ENCODE results near the gene C14orf132. TPM values are rescaled to one million over a fixed set of nuclear protein-coding genes. Genes with fewer than 3 reads are reported as not detected.

The C14orf132 gene
- total and polyA plus RNA-seq, 9 of the 15 experiments (the other 6 are each of a cell fraction or from before 2014, with no cell fraction given), result not detected

- H3K9ac ChIP-seq (ENCODE audit: insufficient read depth in 1 of 2, low read depth in 2 of 2, low read length in 2 of 2), result no peak overlapping the region
- intact Hi-C loops (cut with micrococcal nuclease) (no loop called here), in situ Hi-C loops (cut with MboI) (no loop called here)
- 3% methylated on average over 7 of the region's 7 CpGs for WGBS (ENCODE audit: insufficient coverage, low coverage, missing lambda C conversion rate)
- no peak overlapping the region for H3K4me2 ChIP-seq (ENCODE audit: insufficient read depth, low read length)
- no peaks in the 10 kb centered on the region; a peak in 1 of 5 replicates for H3K27me3 ChIP-seq (ENCODE audit: control insufficient read depth in 2 of 2, insufficient read depth in 2 of 2, low read length in 2 of 2)
- H3K9me1 ChIP-seq (ENCODE audit: control insufficient read depth, insufficient read depth, low read length), result no peaks in the 10 kb centered on the region
- H3K79me2 ChIP-seq (ENCODE audit: control insufficient read depth, insufficient read depth, low read length), result no peaks in the 10 kb centered on the region
- H4K20me1 ChIP-seq (replicated peaks; ENCODE audit: control insufficient read depth, insufficient read depth, low read length), result no peaks in the 10 kb centered on the region
- H2AFZ ChIP-seq (ENCODE audit: low read depth, low read length), result no peak overlapping the region
- no peak for ATAC-seq
- H3K9me3 ChIP-seq (replicated peaks; ENCODE audit: control insufficient read depth, insufficient read depth, low read depth, low read length), result no peaks in the 10 kb centered on the region
- no peak for FAIRE-seq
- ChIA-PET POLR2A (no interaction called here), CTCF (ENCODE audit: low intra/inter-chr PET ratio) (no interaction called here)
- no peak overlapping the region for H3K27ac ChIP-seq (ENCODE audit: extremely low read depth, low read depth, low read length)
- no TSS peak for BruUV-seq (replicated peaks)
- H3K36me3 ChIP-seq (ENCODE audit: control insufficient read depth, insufficient read depth, low read length), result no peaks in the 10 kb centered on the region
- no peak overlapping the region for H3K4me3 ChIP-seq
- no peak for TF ChIP-seq HDGF (IDR thresholded peaks at IDR 0.05)
- TF ChIP-seq, protein P1, sequence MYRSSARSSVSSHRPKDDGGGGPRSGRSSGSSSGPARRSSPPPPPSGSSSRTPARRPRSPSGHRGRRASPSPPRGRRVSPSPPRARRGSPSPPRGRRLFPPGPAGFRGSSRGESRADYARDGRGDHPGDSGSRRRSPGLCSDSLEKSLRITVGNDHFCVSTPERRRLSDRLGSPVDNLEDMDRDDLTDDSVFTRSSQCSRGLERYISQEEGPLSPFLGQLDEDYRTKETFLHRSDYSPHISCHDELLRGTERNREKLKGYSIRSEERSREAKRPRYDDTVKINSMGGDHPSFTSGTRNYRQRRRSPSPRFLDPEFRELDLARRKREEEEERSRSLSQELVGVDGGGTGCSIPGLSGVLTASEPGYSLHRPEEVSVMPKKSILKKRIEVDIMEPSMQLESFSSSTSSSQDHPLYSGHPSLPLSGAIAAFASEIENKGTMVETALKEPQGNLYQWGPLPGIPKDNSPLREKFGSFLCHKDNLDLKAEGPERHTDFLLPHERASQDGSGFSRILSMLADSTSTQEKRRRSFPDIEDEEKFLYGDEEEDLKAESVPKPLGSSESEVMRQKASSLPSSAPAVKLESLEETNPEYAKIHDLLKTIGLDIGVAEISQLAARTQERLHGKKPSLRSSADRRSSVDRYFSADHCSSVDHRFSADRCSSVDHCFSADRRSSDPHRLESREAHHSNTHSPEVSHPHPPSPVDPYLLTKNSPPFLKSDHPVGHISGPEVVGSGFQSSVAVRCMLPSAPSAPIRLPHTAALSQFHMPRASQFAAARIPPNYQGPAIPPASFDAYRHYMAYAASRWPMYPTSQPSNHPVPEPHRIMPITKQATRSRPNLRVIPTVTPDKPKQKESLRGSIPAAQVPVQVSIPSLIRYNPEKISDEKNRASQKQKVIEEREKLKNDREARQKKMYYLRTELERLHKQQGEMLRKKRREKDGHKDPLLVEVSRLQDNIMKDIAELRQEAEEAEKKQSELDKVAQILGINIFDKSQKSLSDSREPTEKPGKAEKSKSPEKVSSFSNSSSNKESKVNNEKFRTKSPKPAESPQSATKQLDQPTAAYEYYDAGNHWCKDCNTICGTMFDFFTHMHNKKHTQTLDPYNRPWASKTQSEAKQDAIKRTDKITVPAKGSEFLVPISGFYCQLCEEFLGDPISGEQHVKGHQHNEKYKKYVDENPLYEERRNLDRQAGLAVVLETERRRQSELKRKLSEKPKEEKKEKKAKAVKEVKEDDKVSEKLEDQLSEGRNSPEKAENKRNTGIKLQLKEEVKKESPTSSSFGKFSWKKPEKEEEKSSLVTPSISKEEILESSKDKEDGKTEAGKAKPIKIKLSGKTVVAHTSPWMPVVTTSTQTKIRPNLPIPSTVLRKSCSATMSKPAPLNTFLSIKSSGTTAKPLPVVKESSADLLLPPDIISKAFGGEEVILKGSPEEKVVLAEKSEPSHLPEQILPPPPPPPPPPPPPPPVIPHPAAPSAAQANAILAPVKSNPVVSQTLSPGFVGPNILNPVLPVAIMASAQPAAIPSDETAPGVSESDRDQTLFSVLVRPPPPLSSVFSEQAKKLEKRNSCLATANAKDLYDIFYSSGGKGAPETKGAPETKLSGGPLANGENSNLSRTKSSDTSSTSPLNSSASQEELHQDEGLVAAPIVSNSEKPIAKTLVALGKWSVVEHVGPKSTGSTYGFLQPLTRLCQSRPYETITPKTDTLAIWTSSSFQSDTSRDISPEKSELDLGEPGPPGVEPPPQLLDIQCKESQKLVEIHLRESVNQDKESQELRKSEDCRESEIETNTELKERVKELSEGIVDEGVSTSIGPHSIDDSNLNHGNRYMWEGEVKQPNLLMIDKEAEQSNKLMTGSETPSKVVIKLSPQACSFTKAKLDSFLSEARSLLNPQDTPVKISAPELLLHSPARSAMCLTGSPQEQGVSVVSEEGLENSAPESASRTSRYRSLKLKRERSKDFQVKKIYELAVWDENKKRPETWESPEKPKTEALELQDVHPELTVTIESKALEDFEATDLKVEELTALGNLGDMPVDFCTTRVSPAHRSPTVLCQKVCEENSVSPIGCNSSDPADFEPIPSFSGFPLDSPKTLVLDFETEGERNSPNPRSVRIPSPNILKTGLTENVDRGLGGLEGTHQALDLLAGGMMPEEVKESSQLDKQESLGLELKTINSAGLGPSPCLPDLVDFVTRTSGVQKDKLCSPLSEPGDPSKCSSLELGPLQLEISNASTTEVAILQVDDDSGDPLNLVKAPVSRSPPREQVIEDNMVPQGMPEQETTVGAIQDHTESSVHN (IDR thresholded peaks at IDR 0.05; ENCODE audit: borderline replicate concordance in 1 of 2, low read depth in 1 of 2), result no peak
- TF ChIP-seq, protein P2, sequence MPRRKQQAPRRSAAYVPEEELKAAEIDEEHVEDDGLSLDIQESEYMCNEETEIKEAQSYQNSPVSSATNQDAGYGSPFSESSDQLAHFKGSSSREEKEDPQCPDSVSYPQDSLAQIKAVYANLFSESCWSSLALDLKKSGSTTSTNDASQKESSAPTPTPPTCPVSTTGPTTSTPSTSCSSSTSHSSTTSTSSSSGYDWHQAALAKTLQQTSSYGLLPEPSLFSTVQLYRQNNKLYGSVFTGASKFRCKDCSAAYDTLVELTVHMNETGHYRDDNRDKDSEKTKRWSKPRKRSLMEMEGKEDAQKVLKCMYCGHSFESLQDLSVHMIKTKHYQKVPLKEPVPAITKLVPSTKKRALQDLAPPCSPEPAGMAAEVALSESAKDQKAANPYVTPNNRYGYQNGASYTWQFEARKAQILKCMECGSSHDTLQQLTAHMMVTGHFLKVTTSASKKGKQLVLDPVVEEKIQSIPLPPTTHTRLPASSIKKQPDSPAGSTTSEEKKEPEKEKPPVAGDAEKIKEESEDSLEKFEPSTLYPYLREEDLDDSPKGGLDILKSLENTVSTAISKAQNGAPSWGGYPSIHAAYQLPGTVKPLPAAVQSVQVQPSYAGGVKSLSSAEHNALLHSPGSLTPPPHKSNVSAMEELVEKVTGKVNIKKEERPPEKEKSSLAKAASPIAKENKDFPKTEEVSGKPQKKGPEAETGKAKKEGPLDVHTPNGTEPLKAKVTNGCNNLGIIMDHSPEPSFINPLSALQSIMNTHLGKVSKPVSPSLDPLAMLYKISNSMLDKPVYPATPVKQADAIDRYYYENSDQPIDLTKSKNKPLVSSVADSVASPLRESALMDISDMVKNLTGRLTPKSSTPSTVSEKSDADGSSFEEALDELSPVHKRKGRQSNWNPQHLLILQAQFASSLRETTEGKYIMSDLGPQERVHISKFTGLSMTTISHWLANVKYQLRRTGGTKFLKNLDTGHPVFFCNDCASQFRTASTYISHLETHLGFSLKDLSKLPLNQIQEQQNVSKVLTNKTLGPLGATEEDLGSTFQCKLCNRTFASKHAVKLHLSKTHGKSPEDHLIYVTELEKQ (CRISPR knock-in tag; IDR thresholded peaks at IDR 0.05), result no peak
- no peak for DNase-seq (ENCODE audit: extremely low read depth in 1 of 4, low spot score in 3 of 4)
- no peaks in the 10 kb centered on the region for H3K4me1 ChIP-seq (replicated peaks in 1 of 2; ENCODE audit: control insufficient read depth in 2 of 2, insufficient read depth in 2 of 2, low read length in 2 of 2)
Observed at GRCh38 chr14:96126339-96126782, 87.2 kb downstream of the C14orf132 start.
